Tibial nerve (tissue), 4 donors: ENCODE data around the gene SLC39A11.

Experiments
- CTCF ChIP-seq, 5 experiments: fragments of 200-600 bp in 3 of 5; fragments of 450-650 bp in 2 of 5; sonication (generic) in 3 of 5; IDR thresholded peaks; one replicate each; pipeline ENCODE4 v1.5.1; 2016 to 2019; ENCODE audit warnings: antibody characterized with exemption in 5 of 5, mild to moderate bottlenecking in 3 of 5, moderate library complexity in 2 of 5
- EP300 ChIP-seq, 2 donors: sonication (generic); formaldehyde crosslinking; IDR thresholded peaks; one replicate each; pipeline ENCODE4 v1.6.1; 2017; ENCODE audit warnings: antibody characterized with exemption in 2 of 2, mild to moderate bottlenecking in 1 of 2

- TF ChIP-seq CTCF (IDR thresholded peaks at IDR 0.05) = no peak
- no peak for TF ChIP-seq EP300 (IDR thresholded peaks at IDR 0.05)
Measured at GRCh38 chr17:72975509-72975908, 117.0 kb downstream of the SLC39A11 start.
